GM18868 (cell line): Measurements from ENCODE around the gene STX1B.

Experiments used
- ATAC-seq: cut with Tn5 transposase; IDR thresholded peaks from one replicate; pipeline ENCODE4 v1.9.1; 2021; ENCODE audit warnings: mild to moderate bottlenecking, moderate library complexity; ENCODE audit not compliant: unreplicated experiment

STX1B gene

DNA sequence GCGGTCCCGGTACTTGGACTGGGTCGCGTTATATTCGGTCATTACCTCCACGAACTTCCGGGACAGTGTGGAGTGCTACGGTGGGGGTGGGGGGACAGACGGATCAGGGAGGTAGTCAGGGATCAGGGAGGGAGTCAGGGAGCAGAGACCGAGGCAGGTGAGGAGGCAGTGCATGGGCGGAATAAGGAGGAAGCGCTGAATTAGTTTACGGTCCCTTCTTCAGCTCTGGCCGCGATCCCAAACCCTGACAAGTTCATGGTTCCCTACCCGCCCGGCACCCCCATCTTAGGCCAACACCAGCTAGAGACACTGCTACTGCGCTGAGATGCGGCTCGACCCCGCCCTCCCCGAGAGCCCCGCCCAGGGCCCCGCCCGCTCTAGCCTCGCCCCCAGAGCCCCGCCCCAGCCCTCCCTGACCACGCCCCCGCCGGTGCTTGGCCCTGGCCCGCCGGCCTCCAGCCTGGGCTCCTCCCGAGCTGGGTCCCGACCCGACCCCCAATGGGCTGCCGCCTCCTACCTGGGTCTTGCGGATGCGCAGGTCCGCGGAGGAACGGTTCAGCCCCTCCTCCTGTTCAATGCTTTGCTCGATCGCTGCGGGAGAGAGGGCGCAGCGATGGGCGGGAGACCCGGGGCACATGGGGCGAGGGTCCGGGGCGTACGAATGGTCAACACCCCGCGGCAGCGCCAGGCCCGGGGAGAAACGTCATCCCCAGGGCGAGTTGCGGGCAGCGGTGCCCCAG is 13.3 kb downstream of the STX1B start:
- ATAC-seq = peak; percentile 80

- ATAC-seq = no peak
Measured at GRCh38 chr16:30996324-30996984, 14.0 kb downstream of the STX1B start.

- no peak for ATAC-seq
Measured at GRCh38 chr16:30995927-30996323, 14.5 kb downstream of the STX1B start.

DNA sequence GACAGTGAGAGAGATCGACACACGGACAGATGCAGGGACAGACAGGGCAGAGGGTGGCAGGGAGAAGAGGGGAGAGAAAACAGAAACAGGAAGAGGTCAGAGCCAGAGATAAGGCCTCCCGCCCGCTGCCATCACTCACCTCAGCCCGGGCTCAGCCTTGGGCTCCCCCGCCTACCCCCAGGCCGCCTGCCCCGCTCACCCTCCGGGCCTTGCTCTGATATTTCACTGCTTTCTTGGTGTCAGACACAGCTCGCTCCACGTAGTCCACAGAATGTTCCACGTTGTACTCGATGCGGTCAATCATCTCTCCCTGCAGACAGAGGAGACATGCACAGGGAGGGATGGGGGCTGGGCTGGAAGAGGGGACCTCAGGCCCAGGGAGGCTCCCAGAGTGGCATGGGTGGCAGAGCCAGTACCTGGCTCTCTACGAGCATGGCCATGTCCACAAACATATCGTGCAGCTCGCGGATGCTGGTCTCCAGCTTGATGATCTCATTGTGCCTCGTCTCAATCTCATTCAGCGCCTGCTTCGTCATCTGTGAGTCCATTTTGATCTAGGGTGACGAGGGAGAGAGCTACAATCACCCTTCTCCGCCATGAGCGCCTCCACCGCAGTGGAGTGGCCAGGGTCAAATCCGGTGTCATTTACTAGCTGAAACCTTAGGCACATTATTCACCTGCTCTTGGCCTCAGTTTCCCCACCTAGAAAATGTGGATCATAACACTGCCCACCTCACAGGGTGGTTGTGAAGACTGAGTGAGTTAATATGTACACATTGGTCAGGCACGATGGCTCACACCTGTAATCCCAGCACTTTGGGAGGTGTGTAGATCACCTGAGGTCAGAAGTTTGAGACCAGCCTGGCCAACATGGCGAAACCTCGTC is 17.3 kb downstream of the STX1B start:
- no peak for ATAC-seq

DNA sequence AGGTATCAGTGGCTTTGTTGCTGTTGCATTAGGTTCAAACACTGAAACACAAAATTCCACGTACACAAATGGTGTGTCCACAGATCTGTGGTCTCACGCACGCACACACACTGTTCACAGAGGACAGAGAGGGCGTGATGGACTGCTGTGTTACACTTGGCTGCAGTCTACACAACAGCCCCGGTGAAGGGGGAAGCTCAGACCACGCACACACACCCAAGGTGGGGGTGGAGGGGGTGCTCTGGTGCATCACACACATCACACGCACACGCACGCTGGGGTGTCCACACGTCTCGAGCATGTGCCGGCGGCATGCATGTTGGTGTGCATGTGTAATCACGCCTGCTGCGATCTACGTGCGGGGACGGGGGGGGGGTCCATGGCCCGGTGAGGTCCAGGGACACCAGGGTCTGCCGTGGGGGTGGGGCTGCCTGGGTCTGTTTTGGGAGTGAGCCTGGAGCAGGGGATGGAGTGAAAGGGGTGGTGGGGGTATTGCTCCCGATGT is 18.1 kb downstream of the STX1B start:
- no peak for ATAC-seq

GRCh38 chr16:30991052-30991451 is 19.4 kb downstream of the STX1B start:
- ATAC-seq = no peak

- no peak for ATAC-seq
Measured at GRCh38 chr16:30990105-30990504, 20.3 kb downstream of the STX1B start.

GRCh38 chr16:30989469-30990047 is 20.9 kb downstream of the STX1B start:
- ATAC-seq = no peak

- ATAC-seq = no peak
Measured at GRCh38 chr16:30987581-30988190, 22.8 kb downstream of the STX1B start.

DNA sequence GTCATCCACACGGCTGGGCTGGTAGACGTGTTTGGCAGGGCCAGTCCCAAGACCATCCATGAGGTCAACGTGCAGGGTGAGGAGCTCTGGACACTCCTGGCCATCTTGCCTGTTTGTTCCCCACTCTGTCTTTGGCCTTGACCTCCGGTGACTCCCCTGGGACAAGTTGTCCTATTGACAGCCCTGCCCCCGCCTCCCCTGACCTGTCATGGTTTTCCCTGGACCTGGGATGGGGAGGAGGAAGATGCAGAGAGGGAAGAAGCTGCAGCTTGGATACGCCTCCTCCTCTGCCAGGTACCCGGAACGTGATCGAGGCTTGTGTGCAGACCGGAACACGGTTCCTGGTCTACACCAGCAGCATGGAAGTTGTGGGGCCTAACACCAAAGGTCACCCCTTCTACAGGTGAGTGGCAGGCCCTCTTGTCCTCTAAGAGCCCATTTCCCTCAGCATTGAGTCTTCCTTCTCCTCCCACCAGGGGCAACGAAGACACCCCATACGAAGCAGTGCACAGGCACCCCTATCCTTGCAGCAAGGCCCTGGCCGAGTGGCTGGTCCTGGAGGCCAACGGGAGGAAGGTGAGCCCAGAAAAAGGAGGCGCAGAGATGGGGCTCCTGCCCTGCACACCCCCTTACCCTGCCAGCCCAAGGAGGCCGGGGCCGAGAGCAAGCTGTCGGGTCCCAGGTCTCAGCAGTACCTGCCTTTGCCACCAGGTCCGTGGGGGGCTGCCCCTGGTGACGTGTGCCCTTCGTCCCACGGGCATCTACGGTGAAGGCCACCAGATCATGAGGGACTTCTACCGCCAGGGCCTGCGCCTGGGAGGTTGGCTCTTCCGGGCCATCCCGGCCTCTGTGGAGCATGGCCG is 24.1 kb downstream of the STX1B start:
- no peak for ATAC-seq

DNA sequence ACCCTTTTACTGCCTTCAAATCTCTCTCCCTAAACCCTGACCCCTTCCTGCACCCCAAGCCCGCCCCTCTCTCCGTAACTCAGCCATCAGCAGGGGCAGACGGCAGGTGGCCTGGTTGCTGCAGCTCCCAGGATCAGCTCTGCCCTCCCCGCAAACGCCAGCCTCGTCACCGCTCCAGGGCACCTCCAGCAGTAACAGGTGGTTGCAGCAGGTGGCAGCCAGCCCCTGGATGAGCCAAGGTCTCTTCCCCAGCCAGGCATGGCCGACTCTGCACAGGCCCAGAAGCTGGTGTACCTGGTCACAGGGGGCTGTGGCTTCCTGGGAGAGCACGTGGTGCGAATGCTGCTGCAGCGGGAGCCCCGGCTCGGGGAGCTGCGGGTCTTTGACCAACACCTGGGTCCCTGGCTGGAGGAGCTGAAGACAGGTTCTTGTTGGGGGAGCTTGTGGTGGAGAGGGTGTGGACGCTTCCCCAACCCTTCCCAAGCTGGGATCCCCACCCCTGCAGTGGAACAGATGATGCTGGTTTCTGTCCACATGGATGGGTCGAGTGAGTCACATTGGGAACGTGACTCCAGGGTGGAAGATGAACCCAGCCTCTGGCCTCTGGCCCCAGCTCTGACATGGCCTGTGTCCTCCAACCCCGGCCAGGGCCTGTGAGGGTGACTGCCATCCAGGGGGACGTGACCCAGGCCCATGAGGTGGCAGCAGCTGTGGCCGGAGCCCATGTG is 24.9 kb downstream of the STX1B start:
- ATAC-seq = no peak

DNA sequence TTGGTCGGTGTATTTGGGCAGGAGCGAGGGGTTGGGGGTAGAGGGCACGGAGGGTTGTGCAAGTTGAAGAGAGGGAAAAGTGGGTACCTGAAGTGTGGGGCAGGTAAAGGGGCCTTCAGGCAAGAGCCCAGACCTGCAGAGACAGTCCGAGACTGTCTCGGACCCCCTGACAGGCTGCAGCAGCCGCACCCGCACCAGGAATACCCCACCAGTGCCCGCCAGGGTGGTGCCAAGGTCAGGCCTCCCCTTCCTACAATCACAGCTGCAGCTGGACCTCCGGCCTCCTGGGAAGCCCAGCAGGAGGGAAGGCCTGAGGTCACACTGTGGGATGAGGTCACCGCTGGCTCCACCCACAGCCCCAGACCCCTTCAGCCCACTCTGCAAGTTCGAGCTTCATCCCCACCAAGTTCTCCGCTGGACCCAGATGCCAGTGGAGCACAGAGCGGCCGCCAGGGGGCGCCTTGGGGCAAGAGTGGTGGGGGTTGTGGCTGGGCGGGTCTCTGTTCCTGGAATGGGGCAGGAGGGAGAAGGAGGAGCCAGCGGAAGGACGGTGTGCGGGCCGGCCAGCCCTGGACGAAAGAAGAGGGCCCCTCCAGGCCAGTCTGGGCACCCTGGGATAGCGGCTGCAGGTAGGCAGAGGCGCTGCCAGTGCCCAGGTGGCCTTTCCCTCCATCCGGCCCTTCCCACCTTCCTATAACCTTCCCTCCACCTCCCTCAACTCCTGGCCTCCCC is 25.6 kb downstream of the STX1B start, which contains the start of gene HSD3B7:
HSD3B7 (plus strand) TSS at position 539 of the 732 bp plus-strand sequence. CDS start 452 bp downstream, outside the sequence.
- no peak for ATAC-seq

- no peak for ATAC-seq
Measured at GRCh38 chr16:30983898-30984610, 26.4 kb downstream of the STX1B start.

DNA sequence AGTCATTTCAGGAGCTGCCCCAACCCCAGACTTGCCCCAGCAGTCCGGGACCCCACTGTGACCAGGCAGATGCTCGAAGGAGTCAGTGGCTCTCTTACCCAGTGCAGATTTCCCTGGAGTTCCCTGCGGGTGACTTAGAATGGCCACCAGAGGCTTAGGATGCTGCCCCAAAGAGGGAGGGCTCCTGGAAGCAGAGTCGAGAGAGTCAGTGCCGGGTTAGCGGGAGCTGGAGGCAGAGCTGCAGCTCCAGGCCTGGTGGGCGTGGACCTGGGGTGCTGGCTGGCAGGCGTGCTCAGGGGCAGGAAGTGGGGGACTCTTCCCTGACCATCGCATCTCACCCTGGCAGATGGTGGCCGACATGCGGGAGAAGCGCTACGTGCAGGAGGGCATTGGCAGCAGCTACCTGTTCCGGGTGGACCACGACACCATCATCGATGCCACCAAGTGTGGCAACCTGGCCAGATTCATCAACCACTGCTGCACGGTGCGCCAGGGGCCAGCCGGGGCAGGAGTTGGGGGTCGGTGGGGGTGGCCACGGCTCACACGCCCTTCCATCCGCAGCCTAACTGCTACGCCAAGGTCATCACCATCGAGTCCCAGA is 27.0 kb downstream of the STX1B start:
- no peak for ATAC-seq

DNA sequence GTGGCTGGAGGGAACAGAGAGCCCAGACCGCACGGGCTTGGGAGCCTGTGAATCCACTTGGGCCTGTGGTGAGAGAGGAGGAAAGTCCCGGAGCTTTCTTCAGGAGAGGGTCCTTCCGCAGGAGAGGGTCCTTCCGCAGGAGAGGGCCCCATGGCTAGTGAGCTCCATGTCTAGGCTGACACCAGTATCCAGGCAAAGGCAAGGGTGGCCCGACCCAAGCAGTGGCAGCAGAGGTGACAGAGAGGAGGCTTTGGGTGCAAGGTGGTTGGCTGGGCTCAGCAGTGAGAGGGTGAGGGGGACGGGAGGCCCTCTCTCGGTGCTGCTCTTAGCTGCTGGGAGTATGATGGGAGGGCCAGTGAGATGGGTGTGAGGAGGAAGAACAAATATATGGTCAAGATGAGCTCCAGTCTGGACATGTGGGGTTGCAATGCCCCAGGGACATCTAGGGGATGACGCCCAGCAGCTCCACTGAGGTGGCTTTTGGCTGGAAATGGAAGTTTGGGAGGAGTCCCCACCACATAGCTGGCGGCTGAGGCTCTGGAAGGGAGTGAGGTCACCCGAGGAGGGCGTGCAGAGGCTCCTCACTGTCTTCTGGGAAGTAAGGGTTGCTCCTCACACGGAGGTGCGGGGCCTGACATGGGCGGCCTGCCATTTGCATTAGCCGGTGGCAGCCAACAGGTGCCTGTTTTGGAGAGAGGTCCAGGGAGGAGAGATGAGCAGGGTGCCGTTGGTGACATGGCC is 27.7 kb downstream of the STX1B start:
- no peak for ATAC-seq

GRCh38 chr16:30980959-30981358 is 29.5 kb downstream of the STX1B start:
- ATAC-seq = no peak
